GM18951 (cell line): Measurements from ENCODE around the gene CCDC149.

ENCODE experiments used
- POLR2A ChIP-seq: IDR thresholded peaks from 4 replicates; pipeline ENCODE4 v1.6.1; 2011; ENCODE audit warnings: mild to moderate bottlenecking; ENCODE audit not compliant: insufficient read length, insufficient read depth; ENCODE audit errors: extremely low read depth
- in situ Hi-C: fragments of 300-500 bp; cut with MboI; formaldehyde crosslinking; loops from one replicate; pipeline ENCODE4 v1.12.0; 2022; ENCODE audit warnings: low sequenced_read_pairs, mixed read lengths, inconsistent platforms; ENCODE audit not compliant: unreplicated experiment

Gene CCDC149

DNA sequence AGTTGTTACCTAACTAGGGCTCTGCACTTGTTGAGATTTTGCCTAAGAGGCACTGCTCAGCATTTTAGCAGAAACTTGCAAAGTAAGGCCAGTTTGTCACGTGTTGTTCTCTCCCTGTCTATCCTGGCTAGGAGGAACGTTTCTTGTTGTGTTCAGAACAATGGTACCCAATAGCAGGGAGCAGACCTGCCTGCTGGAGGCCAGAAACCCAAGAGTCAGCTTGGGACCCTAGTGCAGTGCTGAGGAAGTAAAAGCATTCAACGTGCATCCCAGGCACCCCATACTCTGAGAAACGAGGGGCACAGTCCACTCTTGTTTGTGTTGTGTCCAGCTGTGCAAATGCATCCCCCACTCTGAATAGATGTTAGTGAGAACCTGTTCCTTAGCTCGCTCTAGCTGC is 75.1 kb downstream of the CCDC149 start:
- TF ChIP-seq POLR2A, result no peak
- in situ Hi-C loops, result no loop called here

DNA sequence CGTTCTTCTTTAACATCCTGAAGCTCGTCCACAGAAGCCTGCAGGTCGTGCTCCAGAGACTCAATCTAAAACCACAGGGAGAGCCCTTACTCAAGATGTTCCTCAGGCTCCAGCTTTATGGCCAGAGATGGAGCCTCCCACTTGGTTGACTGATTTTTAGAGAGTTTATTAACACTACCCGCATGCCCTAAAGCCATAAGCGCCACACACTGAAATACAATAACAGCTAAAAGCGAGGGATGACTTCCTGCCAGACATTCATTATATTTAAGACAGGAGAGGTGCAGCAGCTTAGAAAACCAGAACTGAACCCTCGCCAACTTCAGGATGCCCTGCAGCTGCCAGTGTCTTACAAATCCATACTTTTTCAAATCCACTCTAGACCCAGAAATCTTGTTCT is 75.5 kb downstream of the CCDC149 start:
- in situ Hi-C loops, result no loop called here
- no peak for TF ChIP-seq POLR2A

- no peak for TF ChIP-seq POLR2A
- in situ Hi-C loops, result no loop called here
Measured at GRCh38 chr4:24836661-24837242, 76.1 kb downstream of the CCDC149 start.

- no peak for TF ChIP-seq POLR2A
Measured at GRCh38 chr4:24835696-24836095, 77.1 kb downstream of the CCDC149 start.

DNA sequence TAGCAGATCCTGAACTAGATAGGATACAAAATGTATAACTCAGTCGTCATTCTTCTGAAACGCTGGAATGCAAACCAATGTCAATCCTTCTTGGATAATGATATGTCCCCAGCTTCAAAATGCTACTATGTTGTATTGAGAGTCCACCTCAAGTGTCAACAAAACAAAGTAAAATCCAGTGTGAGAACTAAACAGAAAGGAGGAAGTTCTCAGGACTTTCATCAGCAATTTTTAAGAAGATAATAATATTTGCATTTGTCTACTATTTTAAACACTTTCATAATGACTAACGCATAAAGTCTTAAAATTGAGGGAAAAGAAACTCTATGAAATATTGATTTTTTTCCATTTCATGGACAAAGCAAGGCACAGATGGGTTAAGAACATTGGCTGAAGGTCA is 81.2 kb downstream of the CCDC149 start:
- TF ChIP-seq POLR2A, result no peak
- in situ Hi-C loops, result no loop called here

More at GRCh38 chr4:24835696-24836095, 77.1 kb downstream of the CCDC149 start:
- in situ Hi-C loops, result no loop called here

DNA sequence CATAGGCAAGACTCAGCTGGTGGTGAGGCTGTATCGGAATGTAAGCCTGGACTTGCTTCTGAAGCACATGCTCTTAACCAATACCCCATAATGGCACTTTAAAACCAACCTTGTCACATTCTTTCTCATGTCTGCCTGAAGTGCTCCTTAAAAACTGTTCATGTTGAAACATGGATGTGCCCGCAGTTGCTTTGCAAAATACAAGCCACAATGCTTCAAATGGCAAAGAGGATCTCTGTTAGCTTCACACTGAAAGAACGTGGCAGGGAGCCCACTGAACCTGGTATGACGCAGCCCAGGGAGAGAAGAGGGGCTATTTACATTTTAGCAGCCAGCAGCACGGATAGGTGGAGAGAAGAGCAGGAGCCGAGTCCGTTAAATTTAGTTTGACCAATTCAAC is 88.1 kb downstream of the CCDC149 start:
- TF ChIP-seq POLR2A, result no peak
- in situ Hi-C loops, result no loop called here

DNA sequence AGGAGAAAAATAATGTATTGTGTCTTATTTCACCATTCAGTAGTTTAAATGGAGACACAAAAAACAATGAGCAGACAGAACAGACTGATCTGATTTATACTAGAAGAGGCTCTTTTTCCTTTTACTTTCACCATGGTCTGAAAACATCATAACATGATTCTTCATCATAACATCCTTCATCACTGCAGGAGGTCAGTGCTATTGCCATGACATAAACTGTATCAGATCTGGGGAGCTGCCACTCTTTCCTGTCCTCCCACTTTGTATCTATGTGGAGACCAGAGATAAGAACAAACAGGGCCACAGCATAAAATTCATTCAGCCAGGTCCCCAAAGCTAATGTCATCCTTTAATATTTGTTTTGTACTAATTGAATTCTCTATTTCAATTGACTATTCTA is 92.3 kb downstream of the CCDC149 start:
- in situ Hi-C loops, result no loop called here
- TF ChIP-seq POLR2A, result no peak

DNA sequence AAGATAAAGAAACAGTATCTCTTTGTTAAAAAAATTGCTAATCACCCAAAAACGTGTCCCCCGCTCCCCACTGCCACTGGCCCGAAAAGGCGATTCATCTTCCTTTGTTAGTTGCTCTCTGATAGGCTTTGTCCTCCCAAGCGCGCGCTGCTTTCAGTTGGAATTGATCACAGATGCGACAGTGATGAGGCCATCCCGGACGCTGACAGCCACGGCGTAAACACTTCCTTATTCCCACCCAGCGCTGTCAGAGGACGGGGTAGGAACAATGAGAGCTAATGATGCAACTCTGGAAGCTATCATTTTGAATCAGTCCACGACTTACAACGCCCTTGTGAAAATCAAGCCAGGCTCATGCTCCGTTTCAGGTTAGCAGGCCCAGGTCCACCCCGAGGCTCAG is 96.0 kb downstream of the CCDC149 start:
- TF ChIP-seq POLR2A, result no peak

DNA sequence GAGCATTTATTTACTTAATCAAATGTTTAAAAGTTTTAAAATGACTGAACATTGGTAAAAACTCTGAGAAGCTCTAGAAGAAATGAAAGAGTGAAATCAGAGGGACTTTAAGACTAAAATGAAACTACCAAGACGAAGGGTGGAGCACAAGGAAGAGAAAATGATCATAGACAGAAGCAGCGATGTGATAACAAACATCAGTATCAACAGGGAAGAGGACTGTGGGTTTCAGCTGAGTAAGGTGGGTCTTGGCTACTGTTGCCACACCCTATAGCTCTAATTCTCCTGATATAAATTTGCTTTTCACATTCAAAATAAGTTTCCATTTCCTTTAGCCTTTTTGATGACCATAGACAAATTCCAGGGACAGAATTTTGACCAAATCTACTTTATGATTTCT is 99.1 kb downstream of the CCDC149 start:
- in situ Hi-C loops, result no loop called here
- no peak for TF ChIP-seq POLR2A

More for the DNA sequence above, 96.0 kb downstream of the CCDC149 start:
- in situ Hi-C loops, result no loop called here

DNA sequence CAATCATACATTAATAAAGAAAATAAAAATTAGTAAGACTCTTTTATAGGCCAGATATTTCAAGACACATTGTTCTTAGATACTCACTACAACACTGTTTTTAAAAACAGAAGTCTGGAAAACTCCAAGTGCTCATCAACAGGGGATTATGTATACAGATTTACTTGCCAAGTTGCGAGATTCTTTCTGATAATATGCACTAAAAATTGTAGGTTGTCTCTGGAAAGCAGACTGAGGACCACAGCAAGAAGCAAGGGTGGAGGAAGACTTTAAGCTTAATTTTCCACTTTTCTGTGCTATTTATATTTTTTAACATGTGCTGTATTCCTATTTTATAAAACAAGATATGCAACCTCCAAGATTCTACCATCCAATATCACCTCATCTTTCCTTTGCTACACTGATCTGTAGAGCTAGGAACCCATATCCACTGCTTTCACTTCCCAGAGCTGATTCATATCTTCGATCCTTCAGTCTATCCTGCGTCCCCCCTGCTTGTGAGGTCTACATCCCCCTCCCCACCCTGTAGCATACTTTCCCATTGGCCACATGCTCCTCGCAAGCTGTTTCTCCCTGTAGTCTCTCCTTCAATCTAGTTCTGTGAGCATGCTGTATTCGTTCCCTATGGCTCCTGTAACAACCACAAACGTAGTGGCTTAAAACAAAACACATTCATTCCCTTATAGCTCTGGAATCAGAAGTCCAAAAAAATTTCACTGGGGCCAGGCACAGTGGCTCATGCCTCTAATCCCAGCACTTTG is 101.8 kb downstream of the CCDC149 start:
- no peak for TF ChIP-seq POLR2A
- in situ Hi-C loops, result no loop called here

DNA sequence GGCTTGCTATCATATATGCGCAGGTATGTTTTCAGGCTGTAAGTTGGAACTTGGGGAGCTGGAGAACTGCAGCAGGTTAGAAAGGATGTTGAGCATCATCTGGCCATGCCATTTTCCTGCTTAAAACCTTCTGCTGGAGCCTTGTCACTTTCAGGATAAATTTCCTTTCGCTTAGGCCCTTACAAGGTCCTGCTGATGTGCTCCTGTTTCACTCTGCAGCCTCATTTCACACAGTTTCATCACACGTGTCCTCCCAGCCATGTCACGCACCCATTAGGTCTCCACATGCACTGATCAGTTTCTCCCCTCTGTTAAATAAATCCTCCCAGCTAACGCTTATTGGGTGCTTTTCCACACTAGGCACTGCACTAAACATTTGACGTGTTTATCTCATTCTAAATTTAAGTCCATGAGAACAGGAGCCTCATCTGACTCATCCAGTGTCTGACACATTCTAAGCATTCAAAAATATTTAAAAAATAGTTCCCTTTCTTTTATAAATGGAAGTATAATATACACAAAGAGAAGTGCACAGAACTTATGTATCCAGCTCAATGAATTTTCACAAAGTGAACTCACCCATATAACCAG is 102.9 kb downstream of the CCDC149 start:
- in situ Hi-C loops, result no loop called here
- TF ChIP-seq POLR2A, result no peak

DNA sequence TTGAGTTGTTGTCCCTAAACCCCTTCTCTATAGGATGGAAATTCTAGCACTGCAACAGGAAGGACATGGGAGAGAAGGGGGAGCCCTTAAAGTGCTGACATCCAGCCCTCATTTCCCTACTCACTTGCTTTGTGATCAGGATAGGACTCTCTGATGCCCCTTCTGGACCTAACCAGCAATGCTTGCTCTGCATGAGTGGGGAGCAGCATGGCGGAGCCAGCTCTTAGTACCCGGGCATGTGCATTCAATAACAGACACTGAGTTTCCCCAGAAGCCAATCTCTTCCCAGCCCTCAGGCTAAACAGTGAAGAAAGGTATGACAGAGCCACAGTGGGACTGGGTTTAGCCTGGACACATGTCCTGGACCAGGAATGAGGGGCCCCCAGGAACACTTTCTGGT is 103.5 kb downstream of the CCDC149 start:
- in situ Hi-C loops, result no loop called here
- no peak for TF ChIP-seq POLR2A

DNA sequence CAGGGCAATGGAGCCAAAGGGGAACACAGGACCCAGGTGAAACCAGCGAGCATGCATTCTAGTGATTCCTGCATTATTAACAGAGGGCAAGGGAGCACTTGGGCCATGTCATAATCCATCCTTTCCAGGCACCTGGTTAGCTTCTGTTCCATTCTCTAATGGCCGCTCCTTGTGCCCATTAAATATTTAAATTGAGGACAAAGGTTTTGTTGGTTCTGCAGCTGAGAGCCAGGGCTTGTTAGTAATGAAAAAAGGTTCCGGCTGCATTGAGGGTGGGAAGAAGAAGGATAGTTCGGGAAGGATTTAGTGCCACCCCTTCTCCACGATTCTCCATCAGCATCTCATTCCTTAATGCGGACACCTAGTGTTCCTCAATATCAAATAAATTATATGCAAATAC is 103.9 kb downstream of the CCDC149 start:
- in situ Hi-C loops, result no loop called here
- TF ChIP-seq POLR2A, result no peak

DNA sequence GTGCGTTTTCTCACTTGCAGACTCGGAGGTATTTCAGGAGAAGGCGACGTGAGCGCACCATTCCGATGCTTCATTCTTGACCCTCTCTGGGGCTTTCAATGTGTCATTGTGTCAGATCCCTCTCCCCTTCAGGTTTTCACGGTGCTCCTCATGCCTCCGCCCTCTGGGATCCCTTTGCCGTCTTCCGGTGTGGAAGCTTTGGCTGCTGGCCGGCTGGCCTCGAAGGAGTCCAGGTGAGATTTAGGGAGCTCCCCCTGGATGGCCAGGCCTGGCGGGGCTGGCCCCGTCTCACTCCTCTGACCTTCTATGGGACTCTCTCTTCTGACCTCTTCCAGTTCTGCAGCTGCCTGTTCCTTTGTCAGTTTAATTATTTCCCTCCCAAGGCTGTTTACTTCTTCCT is 104.6 kb downstream of the CCDC149 start:
- in situ Hi-C loops, result no loop called here
- no peak for TF ChIP-seq POLR2A
